ENCODE data around the gene RXFP1. TPM values are rescaled to one million over a fixed set of nuclear protein-coding genes. Genes with fewer than 3 reads are reported as not detected.

Gene RXFP1
- total and polyA plus RNA-seq, 4 donors, result 0.24 to 1.5 (median 0.80) TPM

GRCh38 chr4:158544141-158544540 is 22.5 kb downstream of the RXFP1 start:
- no peak overlapping the region for H3K27ac ChIP-seq (ENCODE audit: low read depth in 1 of 2, low read length in 2 of 2)
- no peak for TF ChIP-seq GABPA (IDR thresholded peaks at IDR 0.05 in 1 of 2, conservative IDR thresholded peaks at IDR 0.05 in 1 of 2)
- no peak for TF ChIP-seq ATF3 (IDR thresholded peaks at IDR 0.05)
- no peak for TF ChIP-seq FOXA1 (IDR thresholded peaks at IDR 0.05)
- TF ChIP-seq FOXA2 (IDR thresholded peaks at IDR 0.05), result no peak
- no peak for TF ChIP-seq SP1 (IDR thresholded peaks at IDR 0.05)
- TF ChIP-seq TAF1 (conservative IDR thresholded peaks at IDR 0.05), result no peak
- no peak for TF ChIP-seq EGR1 (IDR thresholded peaks at IDR 0.05; ENCODE audit: low read depth in 2 of 2)
- no peak for TF ChIP-seq MAX (IDR thresholded peaks at IDR 0.05)
- no peaks in the 10 kb centered on the region for H3K27me3 ChIP-seq (ENCODE audit: control insufficient read depth in 4 of 4, insufficient read depth in 4 of 4, low read length in 3 of 4)
- no peaks in the 10 kb centered on the region for H3K9me3 ChIP-seq (ENCODE audit: control insufficient read depth in 4 of 4, low read length in 3 of 4)
- no peak overlapping the region for H3K4me3 ChIP-seq (ENCODE audit: low read depth in 1 of 3, low read length in 3 of 3)
- 89% methylated on average over 1 of the region's 1 CpG for WGBS
- no peaks in the 10 kb centered on the region for H3K36me3 ChIP-seq (ENCODE audit: control insufficient read depth in 4 of 4, insufficient read depth in 3 of 4, low read depth in 1 of 4, low read length in 3 of 4)
- H3K9ac ChIP-seq (ENCODE audit: low read depth in 1 of 2, low read length in 2 of 2), result no peak overlapping the region
- H3K4me1 ChIP-seq (ENCODE audit: control insufficient read depth in 4 of 4, insufficient read depth in 4 of 4, low read length in 3 of 4), result no peaks in the 10 kb centered on the region
- DNase-seq (ENCODE audit: low spot score), result no peak

GRCh38 chr4:158553364-158553763 is 31.7 kb downstream of the RXFP1 start:
- no peak for TF ChIP-seq FOXA1 (IDR thresholded peaks at IDR 0.05)
- no peak for TF ChIP-seq CTCF (IDR thresholded peaks at IDR 0.05; ENCODE audit: low read depth, low read length, missing input control)
- TF ChIP-seq TAF1 (conservative IDR thresholded peaks at IDR 0.05), result no peak
- no peak for TF ChIP-seq HNF4G (IDR thresholded peaks at IDR 0.05)
- TF ChIP-seq EGR1 (IDR thresholded peaks at IDR 0.05; ENCODE audit: low read depth in 2 of 2), result no peak
- H3K27me3 ChIP-seq (ENCODE audit: control insufficient read depth in 4 of 4, insufficient read depth in 4 of 4, low read length in 3 of 4), result peaks cover 0 to 9% (median 0%) of the 10 kb centered on the region in 4 donors
- H3K4me3 ChIP-seq (ENCODE audit: low read depth in 1 of 3, low read length in 3 of 3), result no peak overlapping the region
- no peaks in the 10 kb centered on the region for H3K36me3 ChIP-seq (ENCODE audit: control insufficient read depth in 4 of 4, insufficient read depth in 3 of 4, low read depth in 1 of 4, low read length in 3 of 4)
- H3K9me3 ChIP-seq (ENCODE audit: control insufficient read depth in 4 of 4, low read length in 3 of 4), result no peaks in the 10 kb centered on the region
- no peak overlapping the region for H3K27ac ChIP-seq (ENCODE audit: low read depth in 1 of 2, low read length in 2 of 2)
- H3K4me1 ChIP-seq (ENCODE audit: control insufficient read depth in 4 of 4, insufficient read depth in 4 of 4, low read length in 3 of 4), result no peaks in the 10 kb centered on the region
- no peak for DNase-seq (ENCODE audit: low spot score)
- no peak overlapping the region for H3K9ac ChIP-seq (ENCODE audit: low read depth in 1 of 2, low read length in 2 of 2)
- WGBS, result 65% methylated on average over 3 of the region's 3 CpGs

GRCh38 chr4:158560284-158560683 is 38.6 kb downstream of the RXFP1 start:
- H3K4me1 ChIP-seq (ENCODE audit: control insufficient read depth in 4 of 4, insufficient read depth in 4 of 4, low read length in 3 of 4), result no peaks in the 10 kb centered on the region
- no peak for DNase-seq (ENCODE audit: low spot score)
- WGBS, result 78% methylated on average over 6 of the region's 6 CpGs

GRCh38 chr4:158566860-158567259 is 45.2 kb downstream of the RXFP1 start:
- Histone ChIP-seq H3K9me3 (ENCODE audit: control insufficient read depth in 4 of 4, low read length in 3 of 4) (no peaks in the 10 kb centered on the region), H3K4me3 (ENCODE audit: low read depth in 1 of 3, low read length in 3 of 3) (no peak overlapping the region), H3K4me1 (ENCODE audit: control insufficient read depth in 4 of 4, insufficient read depth in 4 of 4, low read length in 3 of 4) (no peaks in the 10 kb centered on the region), H3K9ac (ENCODE audit: low read depth in 1 of 2, low read length in 2 of 2) (no peak overlapping the region), H3K36me3 (ENCODE audit: control insufficient read depth in 4 of 4, insufficient read depth in 3 of 4, low read depth in 1 of 4, low read length in 3 of 4) (no peaks in the 10 kb centered on the region), H3K27me3 (ENCODE audit: control insufficient read depth in 4 of 4, insufficient read depth in 4 of 4, low read length in 3 of 4) (no peaks in the 10 kb centered on the region), H3K27ac (ENCODE audit: low read depth in 1 of 2, low read length in 2 of 2) (no peak overlapping the region)
- 93% methylated on average over 18 of the region's 18 CpGs for WGBS
- TF ChIP-seq NR2F2 (IDR thresholded peaks at IDR 0.05), result no peak
- no peak for TF ChIP-seq EGR1 (IDR thresholded peaks at IDR 0.05; ENCODE audit: low read depth in 2 of 2)
- DNase-seq (ENCODE audit: low spot score), result no peak

More at GRCh38 chr4:158560284-158560683, 38.6 kb downstream of the RXFP1 start:
- no peaks in the 10 kb centered on the region for H3K9me3 ChIP-seq (ENCODE audit: control insufficient read depth in 4 of 4, low read length in 3 of 4)
- H3K27me3 ChIP-seq (ENCODE audit: control insufficient read depth in 4 of 4, insufficient read depth in 4 of 4, low read length in 3 of 4), result peaks cover 0 to 3% (median 0%) of the 10 kb centered on the region in 4 donors
- no peak overlapping the region for H3K27ac ChIP-seq (ENCODE audit: low read depth in 1 of 2, low read length in 2 of 2)
- TF ChIP-seq TAF1 (conservative IDR thresholded peaks at IDR 0.05), result no peak
- no peak overlapping the region for H3K9ac ChIP-seq (ENCODE audit: low read depth in 1 of 2, low read length in 2 of 2)
- no peaks in the 10 kb centered on the region for H3K36me3 ChIP-seq (ENCODE audit: control insufficient read depth in 4 of 4, insufficient read depth in 3 of 4, low read depth in 1 of 4, low read length in 3 of 4)
- no peak overlapping the region for H3K4me3 ChIP-seq (ENCODE audit: low read depth in 1 of 3, low read length in 3 of 3)

All from liver (tissue), 9 donors.